HepG2 (cell line): Measurements from ENCODE around the gene PRDX3. TPM values are rescaled to one million over a fixed set of nuclear protein-coding genes. Genes with fewer than 3 reads are reported as not detected.

Experiments
- ATAC-seq: fragments of 200-7000 bp; cut with Tn5 transposase; 3 replicates; pipeline ENCODE4 v1.9.1; 2020; ENCODE audit warnings: mild to moderate bottlenecking, moderate library complexity
- BruUV-seq: library from RNA; stranded (reverse); fragments of 400-500 nt; replicated peaks from 2 replicates; lab custom pipeline; 2021; lab: Mats Ljungman, UMichigan
- CTCF ChIA-PET: fragments of 300-600 bp; formaldehyde crosslinking; extraction: SDS; loops from one replicate; lab custom pipeline; 2021; ENCODE audit warnings: low total read pairs, inconsistent platforms, low intra/inter-chr PET ratio; lab: Yijun Ruan, JAX
- POLR2A ChIA-PET: fragments of 350-600 bp; sonication (Branson Sonifier 250); formaldehyde crosslinking; loops from one replicate; lab custom pipeline; 2020; ENCODE audit warnings: antibody characterized with exemption, inconsistent platforms; lab: Yijun Ruan, JAX
- DNase-seq: peaks from one replicate; pipeline ENCODE4 v3.0.0-alpha.2; 2015; ENCODE audit warnings: low spot score
- FAIRE-seq: peaks from 3 replicates; lab custom pipeline; 2011; peaks lifted over from hg19 to GRCh38; lab: Jason Lieb, UNC
- H2AFZ ChIP-seq: one replicate; pipeline ENCODE4 v1.6.1; 2011; ENCODE audit warnings: low read length, inconsistent platforms
- H3K27ac ChIP-seq: fragments of 300-600 bp; 3 replicates; pipeline ENCODE4 v1.8.0; 2011; ENCODE audit warnings: mixed run types, mild to moderate bottlenecking, mixed read lengths, low read length, inconsistent platforms; ENCODE audit not compliant: insufficient read depth; ENCODE audit errors: extremely low read length
- H3K27me3 ChIP-seq, 2 experiments: fragments of 200-600 bp in 1 of 2; 2 replicates in 1 of 2; 3 replicates in 1 of 2; pipeline versions ENCODE4 v1.6.0 to v1.8.0; 2011; ENCODE audit warnings: low read length in 2 of 2, mild to moderate bottlenecking in 2 of 2, moderate library complexity in 2 of 2, inconsistent platforms in 1 of 2; ENCODE audit not compliant: insufficient read depth in 2 of 2, control insufficient read depth in 1 of 2
- H3K36me3 ChIP-seq, 2 experiments: fragments of 200-600 bp in 1 of 2; replicated peaks in 1 of 2; 2 replicates in 1 of 2; 3 replicates in 1 of 2; pipeline versions ENCODE4 v1.5.1 to v1.8.0; 2011; ENCODE audit warnings: low read length in 2 of 2, inconsistent platforms in 1 of 2; ENCODE audit not compliant: insufficient read depth in 2 of 2, control insufficient read depth in 1 of 2
- H3K4me1 ChIP-seq: 2 replicates; pipeline ENCODE4 v1.5.1; 2012; ENCODE audit warnings: low read length, inconsistent platforms; ENCODE audit not compliant: insufficient read depth
- H3K4me2 ChIP-seq: 2 replicates; pipeline ENCODE4 v1.6.0; 2011; ENCODE audit warnings: low read depth, low read length, inconsistent platforms
- H3K4me3 ChIP-seq, 3 experiments: fragments of 200-600 bp in 1 of 3; sonication (generic), shearing (Covaris generic) in 1 of 3; replicated peaks in 1 of 3; 2 replicates each; pipeline ENCODE4 v1.5.1; 2011 to 2016; ENCODE audit warnings: low read length in 3 of 3, inconsistent platforms in 2 of 3, low read depth in 2 of 3, mild to moderate bottlenecking in 2 of 3, control low read depth in 1 of 3, mixed read lengths in 1 of 3; ENCODE audit not compliant: insufficient read depth in 1 of 3
- H3K79me2 ChIP-seq: one replicate; pipeline ENCODE4 v1.6.1; 2011; ENCODE audit warnings: low read length, inconsistent platforms; ENCODE audit not compliant: insufficient read depth
- H3K9ac ChIP-seq: 2 replicates; pipeline ENCODE4 v1.6.0; 2011; ENCODE audit warnings: mild to moderate bottlenecking, low read depth, low read length, inconsistent platforms; ENCODE audit not compliant: insufficient read depth
- H3K9me3 ChIP-seq: 2 replicates; pipeline ENCODE4 v1.5.1; 2012; ENCODE audit warnings: mild to moderate bottlenecking, low read length
- H4K20me1 ChIP-seq: 2 replicates; pipeline ENCODE4 v1.6.0; 2011; ENCODE audit warnings: inconsistent platforms, mild to moderate bottlenecking, low read length, moderate library complexity; ENCODE audit not compliant: insufficient read depth
- NFATC3 ChIP-seq: sonication (generic); formaldehyde crosslinking; IDR thresholded peaks from 2 replicates; pipeline ENCODE4 v1.5.1; 2020; ENCODE audit warnings: mild to moderate bottlenecking, missing genetic modification reagents
- NPAS2 ChIP-seq: sonication (generic); formaldehyde crosslinking; IDR thresholded peaks from 2 replicates; pipeline ENCODE4 v1.8.0; 2022; ENCODE audit warnings: mild to moderate bottlenecking, missing genetic modification reagents, borderline replicate concordance
- RAD51 ChIP-seq: fragments of 450-650 bp; IDR thresholded peaks from 2 replicates; pipeline ENCODE4 v1.6.1; 2016; ENCODE audit warnings: borderline replicate concordance
- SKIL ChIP-seq: sonication (generic); formaldehyde crosslinking; IDR thresholded peaks from 2 replicates; pipeline ENCODE4 v1.8.0; 2022; ENCODE audit warnings: missing genetic modification reagents, mild to moderate bottlenecking, moderate library complexity, borderline replicate concordance
- TAF1 ChIP-seq: sonication (generic); formaldehyde crosslinking; IDR thresholded peaks from 2 replicates; pipeline ENCODE4 v1.4.0; 2020; ENCODE audit warnings: missing genetic modification reagents
- ZBTB20 ChIP-seq: sonication (generic); formaldehyde crosslinking; IDR thresholded peaks from 2 replicates; pipeline ENCODE4 v1.8.1; 2023; ENCODE audit warnings: missing genetic modification reagents, low read depth, mild to moderate bottlenecking, borderline replicate concordance
- ZNF20 ChIP-seq: sonication (generic); formaldehyde crosslinking; IDR thresholded peaks from 2 replicates; pipeline ENCODE4 v1.4.0; 2020; ENCODE audit warnings: mild to moderate bottlenecking, moderate library complexity, missing genetic modification reagents
- ZNF24 ChIP-seq: fragments of 450-650 bp; IDR thresholded peaks from 2 replicates; pipeline ENCODE4 v1.6.1; 2017; ENCODE audit warnings: antibody characterized with exemption, mild to moderate bottlenecking
- ZNF512 ChIP-seq: sonication (generic); formaldehyde crosslinking; IDR thresholded peaks from 2 replicates; pipeline ENCODE4 v1.4.0; 2020; ENCODE audit warnings: mild to moderate bottlenecking, missing genetic modification reagents
- ZNF546 ChIP-seq: sonication (generic); formaldehyde crosslinking; conservative IDR thresholded peaks from 2 replicates; pipeline ENCODE4 v1.8.1; 2023; ENCODE audit warnings: mild to moderate bottlenecking, missing genetic modification reagents
- ZNF703 ChIP-seq: sonication (generic); formaldehyde crosslinking; IDR thresholded peaks from 2 replicates; pipeline ENCODE4 v1.5.1; 2020; ENCODE audit warnings: missing genetic modification reagents, mild to moderate bottlenecking, moderate library complexity, borderline replicate concordance
- WGBS: methylation state at CpG from one replicate; pipeline ENCODE4 v1.1.6; 2017; ENCODE audit warnings: low lambda C conversion rate; 5-methylcytosine and 5-hydroxymethylcytosine counted together
- in situ Hi-C: cut with HindIII; loops from 2 replicates; pipeline ENCODE4 v1.10.0; 2017; ENCODE audit warnings: low pct_unique_long_range_greater_than_20kb; ENCODE audit not compliant: extremely low pct_ligation_motif_present
- intact Hi-C: fragments of 100-400 bp; cut with micrococcal nuclease; formaldehyde crosslinking; loops from one replicate; pipeline ENCODE4 v1.10.0; 2022; ENCODE audit not compliant: unreplicated experiment
- polyA plus RNA-seq, 8 experiments: library from polyadenylated mRNA; depleted of rRNA in 3 of 8; stranded (reverse) in 7 of 8; unstranded in 1 of 8; fragments of >200 nt; fragmentation: Illumina TruSeq in 4 of 8; extraction: Trizol in 4 of 8; gene quantifications; 2 replicates each; pipeline versions ENCODE4 v1.2.1 to v1.2.3, GENCODE V29; 2011 to 2016; ENCODE audit warnings: low read depth in 4 of 8, missing spikeins in 1 of 8, mixed read lengths in 1 of 8; ENCODE audit not compliant: insufficient read depth in 1 of 8
- total RNA-seq, 5 experiments: library from RNA; depleted of rRNA; stranded (reverse); fragments of >200 nt; fragmentation: Illumina TruSeq; extraction: Trizol; gene quantifications; 2 replicates each; pipeline ENCODE4 v1.2.3, GENCODE V29; 2016; ENCODE audit warnings: low read depth in 1 of 5

Gene PRDX3
- total and polyA plus RNA-seq, 2 of the 13 experiments (the other 11 are each of a cell fraction or from before 2014, with no cell fraction given) = 407 to 565 TPM

- no peak for TF ChIP-seq ZNF20 (CRISPR knock-in tag)
- TF ChIP-seq NFATC3 (CRISPR knock-in tag) = no peak
- TF ChIP-seq NPAS2 (CRISPR knock-in tag) = no peak
Measured at GRCh38 chr10:119191881-119192280, 13.3 kb upstream of the PRDX3 start (continued).

GRCh38 chr10:119190954-119191785, 12.6 kb upstream of the PRDX3 start:
- FAIRE-seq (no peak), ATAC-seq (no peak), DNase-seq (no peak)
- intact Hi-C loops = no loop called here
- no peak overlapping the region for H3K4me3 ChIP-seq
- BruUV-seq = no TSS peak
- no peaks in the 10 kb centered on the region for H4K20me1 ChIP-seq
- POLR2A ChIA-PET = no interaction called here
- no peaks in the 10 kb centered on the region for H3K9me3 ChIP-seq
- CTCF ChIA-PET = no interaction called here
- no peak overlapping the region for H3K9ac ChIP-seq
- H3K4me1 ChIP-seq = peaks cover 30% of the 10 kb centered on the region
- H3K27me3 ChIP-seq = no peaks in the 10 kb centered on the region
- no peak overlapping the region for H3K27ac ChIP-seq
- H3K4me2 ChIP-seq = no peak overlapping the region
- no peaks in the 10 kb centered on the region for H3K79me2 ChIP-seq
- in situ Hi-C loops = loop anchor here (10.0 to 25.0 kb wide), 2 partner anchors 254 to 346 kb away; partner anchors contain the start of gene RGS10
- 36% methylated on average over 5 of the region's 5 CpGs for WGBS
- TF ChIP-seq SKIL (CRISPR knock-in tag) (no peak), TAF1 (CRISPR knock-in tag) (no peak), ZNF24 (no peak), ZNF703 (no peak), ZNF512 (0 out of 2 replicates have a peak, but pooled peaks have one; percentile 57), ZBTB20 (CRISPR knock-in tag) (no peak), RAD51 (0 out of 2 replicates have a peak, but pooled peaks have one; percentile 8), ZNF546 (CRISPR knock-in tag) (no peak)
- TF ChIP-seq, all 625 proteins: peak for 2
- no peaks in the 10 kb centered on the region for H3K36me3 ChIP-seq
- H2AFZ ChIP-seq = no peak overlapping the region
